ENCODE measurements around the gene ZRSR2.
"Not testable (repeated sequence)": the region's sequence is repeated elsewhere in the genome, so short reads cannot be mapped to it uniquely, and the experiment has no call there.

Gene ZRSR2

DNA sequence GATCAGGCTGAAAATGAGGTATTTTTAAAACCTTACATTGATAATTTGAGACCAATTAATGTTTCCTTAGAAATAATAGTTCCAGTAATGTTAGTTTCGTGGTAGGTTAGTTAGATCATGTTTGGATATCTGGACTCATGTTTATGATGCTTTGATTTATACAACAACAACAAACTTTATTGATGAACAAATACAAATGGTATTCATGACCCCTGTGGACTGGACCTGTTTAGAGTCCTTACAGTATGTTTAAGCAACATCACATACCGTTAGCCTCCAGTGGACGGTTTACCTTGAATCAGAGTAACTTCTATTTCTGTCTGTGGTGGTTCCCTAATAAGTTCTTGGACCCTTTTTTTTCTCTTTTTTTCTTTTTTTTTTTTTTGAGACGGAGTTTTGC, 18.0 kb downstream of the ZRSR2 start:
- no peak for DNase-seq

DNA sequence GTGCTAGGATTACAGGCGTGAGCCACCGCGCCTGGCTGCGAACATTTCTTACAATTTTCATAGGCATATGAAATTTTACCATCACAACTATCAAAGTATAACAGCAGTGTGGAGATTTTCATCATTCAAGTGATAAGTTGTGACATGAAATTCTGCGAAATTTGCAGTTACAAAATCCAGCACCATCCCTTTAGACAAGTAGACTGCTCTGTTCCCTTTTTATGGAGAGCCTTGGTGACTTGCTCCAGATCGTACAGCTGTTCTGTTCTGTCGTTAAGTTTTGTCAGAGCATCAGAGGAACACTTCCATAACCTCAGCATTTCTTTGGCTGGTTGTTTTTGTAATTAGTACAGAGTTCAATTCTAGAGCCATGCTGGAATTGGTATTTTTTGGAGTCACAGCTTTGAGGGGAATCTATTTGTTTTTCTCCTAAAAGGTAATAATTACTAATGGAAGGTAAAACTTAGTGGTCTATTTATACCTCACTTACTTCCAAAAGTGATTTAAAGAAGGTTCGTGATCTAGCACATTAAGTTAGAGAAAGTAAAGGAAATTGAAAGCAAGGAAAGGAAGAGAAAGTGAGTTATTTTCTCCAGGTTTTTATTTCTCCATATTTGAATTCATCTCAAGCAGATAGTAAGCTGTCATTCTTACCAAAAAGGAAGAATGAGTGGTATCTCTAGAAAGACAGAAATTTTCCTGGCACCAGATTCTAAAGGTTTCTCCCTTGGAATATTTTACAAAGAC, 22.1 kb downstream of the ZRSR2 start:
- no peak for DNase-seq

DNA sequence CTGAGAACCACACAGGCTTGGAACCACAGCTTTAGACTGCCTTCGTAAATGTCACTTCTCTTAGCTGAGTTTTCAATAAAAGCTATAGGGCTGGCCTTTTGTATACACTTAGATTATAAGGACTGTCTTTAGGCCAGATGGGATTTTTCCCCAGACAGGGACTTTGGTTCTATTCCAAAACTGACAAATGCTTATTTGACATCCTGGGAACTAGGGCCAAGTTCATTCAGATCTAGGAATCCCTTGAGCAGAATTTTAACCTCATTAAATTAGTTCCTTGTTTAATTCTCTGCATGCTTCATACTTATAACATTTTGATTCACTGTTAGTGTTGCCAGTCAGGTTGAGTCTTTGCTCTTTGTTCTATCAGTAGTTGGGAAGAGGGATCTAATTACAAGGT, 23.1 kb downstream of the ZRSR2 start:
- no peak for DNase-seq

DNA sequence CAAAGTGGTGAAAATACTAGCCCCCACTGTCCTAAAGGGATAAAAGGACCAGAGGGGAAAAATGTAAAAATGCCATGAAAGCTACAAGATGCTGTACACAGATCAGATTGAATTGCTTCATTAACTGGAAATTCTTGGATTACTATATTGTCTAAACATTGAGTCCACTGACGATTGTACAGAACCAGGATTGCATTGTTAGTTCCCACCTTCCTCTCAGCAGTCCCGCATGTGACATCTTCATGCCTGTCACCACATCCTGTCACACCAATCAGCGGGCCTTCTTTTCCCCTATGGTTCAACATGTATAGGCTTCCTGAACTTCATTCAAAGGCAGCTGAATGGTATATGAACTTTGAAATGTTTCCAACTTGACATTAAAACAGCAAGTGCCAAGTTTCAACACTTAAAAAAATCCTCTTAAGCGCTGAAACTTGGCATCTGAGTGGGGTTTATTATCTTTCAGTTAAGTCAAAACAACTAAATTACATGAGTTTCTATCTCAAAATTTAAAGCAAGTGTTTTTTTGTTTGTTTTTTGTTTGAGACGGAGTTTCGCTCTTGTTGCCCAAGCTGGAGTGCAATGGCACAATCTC, 24.6 kb downstream of the ZRSR2 start:
- DNase-seq: no peak

DNA sequence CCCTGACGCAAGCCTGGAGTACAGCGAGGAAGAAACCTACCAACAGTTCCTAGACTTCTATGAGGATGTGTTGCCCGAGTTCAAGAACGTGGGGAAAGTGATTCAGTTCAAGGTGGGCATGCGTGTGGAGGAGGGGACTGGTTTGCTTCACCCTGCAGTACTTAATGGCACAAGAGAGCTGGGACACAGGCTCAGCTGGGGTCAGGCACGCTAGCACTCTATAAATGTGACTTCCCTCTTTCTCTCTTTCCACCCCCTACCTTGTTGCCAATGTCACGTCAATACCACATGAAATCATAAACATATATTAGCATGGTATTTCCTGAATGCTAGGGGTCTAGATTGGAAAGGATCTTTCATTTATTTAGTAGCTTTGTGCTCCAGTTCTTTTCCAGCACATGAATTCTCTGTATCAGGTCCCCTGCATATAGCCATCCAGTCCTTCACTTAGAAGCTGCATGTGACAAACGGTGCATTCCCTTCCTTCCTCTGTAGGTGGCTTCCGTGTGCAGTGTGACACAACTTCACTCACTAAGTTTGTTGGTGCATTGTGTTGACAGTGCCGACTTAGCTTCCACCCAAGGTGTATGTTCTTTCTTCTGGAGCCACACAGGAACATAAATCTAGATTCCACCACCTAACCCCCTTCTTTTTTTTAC, 25.6 kb downstream of the ZRSR2 start:
- no peak for DNase-seq

DNA sequence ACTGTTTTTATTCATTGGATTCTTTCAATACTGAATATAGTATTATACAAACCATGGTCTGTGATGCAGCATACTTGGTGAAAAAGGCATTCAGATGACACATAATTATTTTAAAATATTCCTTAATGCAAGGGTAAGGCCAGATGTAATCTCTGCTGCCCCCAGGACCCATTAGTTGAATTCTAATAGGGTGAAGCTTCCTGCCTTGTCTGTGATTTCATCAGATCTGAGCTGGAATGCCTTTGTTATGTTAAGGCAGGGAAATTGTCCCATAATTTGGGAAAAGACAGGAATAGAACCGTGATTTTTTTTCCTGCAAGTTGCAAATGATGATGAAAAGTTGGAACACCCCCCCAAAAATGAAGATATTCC, 26.1 kb downstream of the ZRSR2 start:
- DNase-seq: no peak

DNA sequence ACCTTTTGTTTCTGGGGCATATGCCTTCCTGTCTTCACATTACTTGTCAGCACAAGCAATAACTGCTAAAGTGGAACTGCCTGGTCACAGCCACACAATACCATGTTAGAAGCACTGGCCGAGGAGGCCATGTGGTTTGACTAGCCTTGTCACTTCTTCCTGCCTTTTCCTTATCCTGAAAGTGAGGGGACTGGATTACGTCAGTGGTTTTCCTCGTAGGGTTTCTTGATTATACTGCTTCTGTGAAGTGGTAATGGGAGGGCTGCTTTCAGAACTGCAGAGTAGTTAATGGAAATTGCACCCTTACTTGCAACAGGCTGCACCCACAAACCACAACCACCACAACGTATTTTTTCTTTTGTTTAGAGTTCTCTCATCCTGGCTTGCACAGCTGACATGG, 26.6 kb downstream of the ZRSR2 start:
- DNase-seq: no peak

DNA sequence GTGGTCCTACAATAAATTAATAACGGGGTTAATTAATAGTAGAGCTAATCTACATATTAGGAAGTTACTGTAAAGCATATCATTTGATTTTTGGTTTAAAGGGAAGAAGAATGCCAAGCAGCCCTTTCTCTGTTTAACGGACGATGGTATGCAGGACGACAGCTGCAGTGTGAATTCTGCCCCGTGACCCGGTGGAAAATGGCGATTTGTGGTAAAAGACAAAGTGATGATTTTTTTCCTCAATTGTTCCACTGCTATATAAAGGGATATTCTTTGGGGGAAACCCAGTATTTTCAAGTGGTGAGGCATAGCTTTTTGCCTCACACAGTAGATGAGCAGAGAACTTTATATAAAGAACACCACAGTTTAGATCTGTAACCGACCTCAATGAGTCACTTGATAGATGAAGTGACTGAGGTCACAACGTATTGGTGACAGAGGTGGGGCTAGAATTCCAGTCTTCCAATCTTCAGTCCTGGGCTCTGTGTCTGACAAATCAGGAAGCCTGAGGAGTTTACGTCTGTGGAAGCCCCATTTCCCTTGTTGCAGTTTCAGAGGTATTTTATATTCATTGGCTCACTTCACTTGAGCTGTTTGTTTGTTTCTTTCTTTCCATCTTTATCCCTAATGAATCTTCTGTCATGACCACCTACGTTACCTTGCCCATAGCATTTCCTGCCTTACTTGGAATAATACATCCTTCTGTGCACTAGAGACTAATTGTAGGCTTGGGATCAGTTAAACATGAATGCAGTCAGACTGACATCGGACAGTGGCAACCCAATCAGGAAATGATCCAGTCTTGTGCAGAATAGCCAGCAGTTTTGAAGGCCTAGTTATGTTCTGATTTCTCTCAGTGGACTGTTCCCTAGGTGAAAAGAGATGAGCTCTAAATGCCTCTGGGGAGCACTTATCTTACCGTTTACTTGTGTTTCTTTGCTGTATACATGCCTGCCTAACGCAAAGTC, 30.1 kb downstream of the ZRSR2 start:
- no peak for DNase-seq

DNA sequence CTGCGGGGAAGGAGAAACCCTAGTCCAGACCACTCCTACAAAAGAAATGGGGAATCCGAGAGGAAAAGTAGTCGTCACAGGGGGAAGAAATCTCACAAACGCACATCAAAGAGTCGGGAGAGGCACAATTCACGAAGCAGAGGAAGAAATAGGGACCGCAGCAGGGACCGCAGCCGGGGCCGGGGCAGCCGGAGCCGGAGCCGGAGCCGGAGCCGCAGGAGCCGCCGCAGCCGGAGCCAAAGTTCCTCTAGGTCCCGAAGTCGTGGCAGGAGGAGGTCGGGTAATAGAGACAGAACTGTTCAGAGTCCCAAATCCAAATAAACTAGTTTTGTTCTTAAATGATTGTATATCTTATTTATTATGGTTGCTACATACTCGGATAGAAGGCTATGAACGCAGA, 32.6 kb downstream of the ZRSR2 start:
- no peak for DNase-seq

DNA sequence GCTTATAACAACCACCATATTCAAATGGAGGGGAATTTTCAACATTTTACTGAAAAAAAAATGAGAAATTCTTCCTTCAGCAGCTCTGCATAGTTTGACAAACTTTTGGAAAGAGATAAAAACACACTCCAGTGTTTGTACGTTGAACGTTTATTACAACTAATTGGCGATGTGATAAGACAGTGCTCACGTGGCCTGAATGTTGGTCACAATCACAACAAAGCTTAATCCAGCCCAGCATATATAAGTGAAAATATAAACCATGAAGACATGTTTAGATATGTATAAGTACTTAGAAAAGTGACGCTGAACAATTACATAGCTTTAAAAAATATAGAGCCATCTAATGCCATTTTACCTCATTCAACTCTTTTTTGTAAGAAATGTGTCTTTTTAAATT, 35.7 kb downstream of the ZRSR2 start:
- DNase-seq: no peak

DNA sequence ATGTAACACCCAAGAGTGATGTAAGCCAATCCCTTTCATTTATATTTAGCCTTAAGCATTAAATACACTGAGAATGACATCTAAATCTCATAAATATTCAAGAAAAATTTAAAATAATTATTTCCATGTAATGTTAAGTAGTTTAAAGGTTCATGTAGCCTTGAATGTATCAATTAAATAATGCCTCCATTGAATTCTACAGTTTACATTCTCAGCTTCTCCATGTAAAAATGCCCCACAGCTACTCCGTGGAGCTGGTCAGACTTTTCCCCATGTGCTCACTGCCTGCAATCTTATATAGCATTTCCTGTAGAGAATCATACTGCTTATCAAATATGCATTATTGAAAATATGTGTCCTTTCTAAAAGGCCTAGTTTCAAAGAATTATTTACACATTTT, 38.9 kb downstream of the ZRSR2 start:
- DNase-seq: no peak

DNA sequence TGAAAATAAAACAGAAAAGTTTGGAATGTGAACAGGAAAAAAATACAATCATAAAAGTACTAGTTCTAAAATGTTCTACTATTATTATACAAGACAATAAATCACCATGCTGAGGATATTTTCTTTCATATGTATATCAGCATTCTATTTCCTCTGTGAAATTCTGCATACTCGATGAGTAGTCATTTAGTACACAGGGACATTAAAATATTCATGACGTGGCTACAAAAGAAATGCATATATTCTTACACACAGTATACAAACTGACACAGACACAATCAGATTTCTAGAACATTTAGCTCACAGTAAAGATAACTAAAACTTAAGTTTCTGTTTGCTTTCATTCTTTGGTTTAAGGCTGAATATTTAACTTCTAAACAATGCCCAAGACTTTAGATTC, 41.1 kb downstream of the ZRSR2 start:
- DNase-seq: not testable (repeated sequence)

DNA sequence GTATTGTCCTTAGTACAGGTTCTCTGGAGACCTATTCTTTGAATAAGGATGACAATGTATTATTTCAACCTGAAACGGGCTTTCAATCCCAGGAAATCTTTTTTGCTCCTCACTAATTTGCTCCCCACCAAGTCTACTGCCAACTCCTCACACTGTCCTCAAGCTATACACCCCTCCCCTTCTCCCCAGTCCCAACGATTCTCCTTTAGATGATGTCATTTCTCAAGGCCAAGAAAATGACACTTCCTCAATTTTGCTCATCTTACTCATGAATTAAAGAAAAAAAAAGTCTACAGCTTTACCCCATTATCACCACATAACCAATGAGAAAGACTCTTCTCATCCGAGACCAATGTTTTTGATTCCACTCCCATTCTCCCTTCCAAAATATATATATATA, 43.8 kb downstream of the ZRSR2 start:
- no peak for DNase-seq

DNA sequence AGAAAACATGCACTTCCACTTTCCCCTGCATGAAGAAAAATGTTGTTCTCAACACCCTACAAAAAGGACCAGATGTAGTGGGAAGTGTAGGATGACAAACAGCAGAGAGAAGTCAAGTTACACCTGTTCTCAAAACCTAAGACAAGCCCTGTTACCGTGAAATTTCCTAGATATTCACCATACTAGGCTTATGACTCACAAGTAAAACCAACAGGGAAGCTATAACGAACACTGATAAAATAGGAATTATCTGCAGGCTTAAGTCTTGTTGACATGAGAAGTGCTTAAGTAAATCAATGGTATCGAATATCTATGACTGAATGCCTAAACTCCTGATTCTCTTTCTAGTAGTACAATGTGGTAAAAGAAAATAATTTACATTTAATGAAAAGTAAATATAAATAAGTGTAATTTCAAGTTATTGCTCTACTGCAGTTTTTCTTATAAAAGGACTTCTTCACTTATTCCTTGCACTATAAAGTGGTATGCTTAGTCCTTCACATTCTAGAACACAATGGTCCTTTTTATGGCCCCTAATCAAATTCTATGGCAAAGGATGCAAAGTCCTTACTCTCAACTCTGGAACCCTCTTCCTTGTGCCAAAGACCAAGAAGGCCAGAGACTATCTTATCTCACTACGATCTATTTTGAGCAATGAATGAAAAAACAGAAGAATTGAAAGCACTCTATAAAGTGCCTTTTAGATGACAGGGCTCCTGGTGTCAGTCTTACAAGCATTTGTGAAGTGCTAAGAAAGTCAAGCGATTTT, 44.7 kb downstream of the ZRSR2 start:
- DNase-seq: no peak

DNA sequence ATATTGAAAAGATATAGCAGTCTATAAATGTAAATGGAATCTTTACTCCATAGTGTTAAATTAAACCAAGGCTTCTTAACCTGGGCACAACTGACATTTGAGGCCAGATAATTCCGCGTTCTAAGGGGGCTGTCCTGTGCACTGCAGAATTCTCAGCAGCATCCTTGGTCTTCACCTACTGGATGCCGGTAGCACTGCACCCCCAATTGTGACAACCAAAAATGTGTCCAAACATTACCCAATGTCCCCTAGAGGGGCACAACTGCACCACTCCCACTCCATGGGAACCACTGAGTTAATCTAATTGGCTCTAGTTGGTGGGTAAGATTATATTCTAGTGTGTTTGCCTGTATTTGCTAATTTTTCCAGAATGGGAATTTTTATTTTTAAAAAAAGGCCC, 47.7 kb downstream of the ZRSR2 start:
- DNase-seq: no peak

DNA sequence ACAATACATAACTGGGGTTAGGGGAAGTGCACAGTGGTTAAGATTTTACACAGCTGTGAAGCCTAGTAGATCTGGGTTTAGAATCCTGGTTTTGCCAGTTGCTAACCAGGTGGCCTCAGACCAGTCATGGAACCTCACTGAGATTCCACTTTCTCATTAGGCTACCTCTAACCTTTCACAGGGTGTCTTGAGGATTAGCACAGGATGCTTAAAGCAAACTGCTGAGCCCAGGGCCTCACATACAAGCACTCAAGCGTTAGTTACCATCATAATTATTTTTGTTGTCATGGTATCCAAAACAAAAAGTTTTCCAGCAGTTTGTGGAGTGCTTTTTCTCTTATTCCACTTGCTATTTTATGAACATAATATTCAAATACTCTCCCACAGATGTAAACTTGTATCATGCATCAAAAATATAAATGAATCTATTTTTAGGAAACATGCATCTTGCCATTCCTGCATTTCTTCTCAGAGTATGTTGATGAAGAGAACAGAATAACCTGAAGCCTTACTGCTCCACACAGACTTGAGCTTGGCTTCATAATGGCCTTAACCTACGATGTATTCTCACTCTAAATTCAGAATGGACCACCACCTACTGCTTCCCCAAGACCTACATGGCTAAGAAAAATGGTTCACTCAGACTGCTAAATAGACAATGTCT, 51.7 kb downstream of the ZRSR2 start:
- DNase-seq: no peak

DNA sequence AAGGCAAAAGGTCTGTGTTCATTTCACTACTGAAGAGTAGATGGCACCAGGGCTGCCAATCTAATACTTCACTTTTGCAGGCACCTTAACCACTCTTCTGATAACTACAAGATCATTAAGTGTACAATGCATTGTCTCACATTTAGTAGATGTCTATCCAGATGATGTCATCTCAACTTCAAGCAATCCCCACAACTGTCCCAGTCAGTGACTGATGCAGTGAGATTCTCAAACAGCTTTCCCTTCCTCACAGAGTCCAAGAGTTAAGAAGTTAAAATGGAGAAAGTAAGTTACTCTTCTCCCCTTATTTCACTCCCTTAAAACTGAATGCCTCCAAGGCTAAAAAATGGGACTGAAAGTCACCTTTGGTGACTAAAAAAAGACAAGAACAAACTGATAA, 53.7 kb downstream of the ZRSR2 start:
- DNase-seq: no peak

DNA sequence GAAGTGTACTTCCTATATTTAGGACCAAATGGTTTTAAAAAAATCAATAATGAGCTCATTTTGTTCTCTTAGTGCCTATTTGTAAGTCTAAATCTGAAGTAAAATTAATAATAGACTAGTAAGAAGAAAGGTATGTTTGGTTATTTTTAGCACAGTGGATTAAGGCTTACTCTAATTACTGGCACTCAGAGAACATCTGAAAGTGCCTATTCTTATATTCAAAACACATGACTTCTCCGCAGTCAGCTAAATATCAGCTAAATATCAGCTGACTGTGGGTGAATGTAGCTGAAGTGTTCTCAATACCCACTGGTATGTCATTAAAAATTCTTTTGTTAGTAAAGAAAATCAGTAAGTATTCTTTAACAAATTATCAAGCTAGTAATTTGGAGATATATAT, 58.3 kb downstream of the ZRSR2 start:
- DNase-seq: no peak

DNA sequence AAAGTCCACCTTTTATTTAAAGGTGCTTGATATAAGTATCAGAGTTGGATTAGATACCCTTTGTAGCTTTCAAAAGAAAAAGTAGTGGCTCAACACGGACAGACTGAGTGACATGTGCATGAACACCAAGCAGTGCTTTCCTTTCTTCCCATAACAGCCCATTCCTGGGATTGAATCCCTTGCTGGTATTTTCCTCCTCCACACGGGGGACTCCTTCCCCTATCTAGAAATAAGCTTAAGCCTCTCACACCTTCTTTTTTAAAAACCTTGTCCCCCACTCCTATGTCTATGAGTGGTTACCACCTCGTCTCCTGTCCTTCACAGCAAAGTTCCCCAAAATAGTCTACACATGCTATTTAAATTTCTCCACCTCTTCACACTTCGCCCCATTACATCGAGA, 59.3 kb downstream of the ZRSR2 start:
- DNase-seq: no peak

DNA sequence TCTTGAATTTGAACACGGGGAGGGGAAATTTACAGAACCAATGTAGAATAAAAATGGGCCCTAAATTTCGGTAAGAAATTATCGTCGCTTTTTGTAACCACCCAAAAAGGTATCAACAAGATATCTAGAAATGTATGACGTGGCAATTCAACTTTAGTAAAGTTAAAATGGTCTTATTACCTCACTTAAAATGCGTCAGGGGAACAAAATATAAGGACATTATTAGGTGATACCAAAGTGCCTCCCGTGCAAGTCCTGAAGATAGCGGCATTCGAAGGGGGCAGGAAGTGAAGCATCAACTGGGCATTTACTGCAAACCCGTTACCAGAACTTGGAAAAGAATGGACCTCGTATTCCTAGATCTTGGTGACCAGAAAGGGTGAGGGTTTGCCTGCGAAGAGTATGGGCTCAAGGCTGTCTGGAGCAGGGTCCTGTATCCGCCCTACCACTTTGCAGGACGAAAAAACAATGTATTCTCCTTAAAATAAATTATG, 63.3 kb downstream of the ZRSR2 start:
- no peak for DNase-seq

DNA sequence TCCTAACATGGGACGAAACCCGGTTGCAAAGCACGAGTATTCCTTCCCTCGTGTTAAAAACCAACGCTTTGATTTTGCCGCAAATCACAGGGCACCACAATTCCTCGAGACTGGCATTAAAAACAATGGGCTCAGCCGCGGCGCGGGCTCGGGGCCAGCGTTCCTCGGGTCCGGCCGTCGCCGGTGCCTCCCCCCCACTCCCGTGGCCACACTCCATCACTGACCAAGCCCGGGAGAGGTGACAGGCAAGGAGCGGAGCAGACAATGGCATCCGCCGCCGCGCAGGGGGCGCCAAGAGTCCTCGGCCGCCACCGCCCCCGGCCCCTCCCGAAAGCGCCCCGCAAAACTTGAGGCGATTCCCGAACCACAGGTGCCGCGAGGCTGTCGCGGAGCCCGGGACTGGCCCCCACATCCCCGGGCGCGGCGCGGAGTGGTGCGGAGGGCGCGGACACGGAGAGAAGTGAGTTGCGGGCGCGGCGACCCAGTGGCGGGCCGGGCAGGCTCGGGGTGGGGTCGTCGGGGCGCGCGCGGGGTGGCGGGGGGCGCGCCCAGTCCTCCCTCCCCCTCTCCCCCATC, 63.9 kb downstream of the ZRSR2 start:
- DNase-seq: peak; percentile 59
